Keratinocyte (primary cell): ENCODE results near the gene RNF175. TPM values are rescaled to one million over a fixed set of nuclear protein-coding genes. Genes with fewer than 3 reads are reported as not detected.

Experiments
- DNase-seq: peaks from one replicate; pipeline ENCODE4 v3.0.0-alpha.2; 2011; ENCODE audit warnings: low read depth, missing footprints, low spot score
- FAIRE-seq: peaks from 2 replicates; lab custom pipeline; 2011; peaks lifted over from hg19 to GRCh38; lab: Jason Lieb, UNC
- H2AFZ ChIP-seq: 2 replicates; pipeline ENCODE4 v1.6.0; 2012; ENCODE audit warnings: low read length, control low read depth, inconsistent platforms; ENCODE audit not compliant: control insufficient read depth
- H3K27ac ChIP-seq: 2 replicates; pipeline ENCODE4 v1.5.1; 2011; ENCODE audit warnings: low read length; ENCODE audit not compliant: control insufficient read depth, insufficient read depth
- H3K27me3 ChIP-seq: 3 replicates; pipeline ENCODE4 v1.6.0; 2011; ENCODE audit warnings: low read length; ENCODE audit not compliant: control insufficient read depth, insufficient read depth; ENCODE audit errors: extremely low read depth
- H3K36me3 ChIP-seq, 2 experiments: 2 replicates in 1 of 2; 3 replicates in 1 of 2; pipeline ENCODE4 v1.5.1; 2011; ENCODE audit warnings: low read length in 2 of 2, mild to moderate bottlenecking in 1 of 2; ENCODE audit not compliant: control insufficient read depth in 2 of 2, insufficient read depth in 2 of 2; ENCODE audit errors: extremely low read depth in 1 of 2
- H3K4me1 ChIP-seq: 3 replicates; pipeline ENCODE4 v1.5.1; 2011; ENCODE audit warnings: low read length; ENCODE audit not compliant: control insufficient read depth, insufficient read depth; ENCODE audit errors: extremely low read depth
- H3K4me2 ChIP-seq: 3 replicates; pipeline ENCODE4 v1.6.0; 2011; ENCODE audit warnings: low read depth, low read length; ENCODE audit not compliant: control insufficient read depth, insufficient read depth; ENCODE audit errors: extremely low read depth
- H3K4me3 ChIP-seq, 3 experiments: fragments of 200-600 bp in 1 of 3; sonication (generic) in 1 of 3; 2 replicates in 2 of 3; 3 replicates in 1 of 3; pipeline ENCODE4 v1.5.1; 2011 to 2016; ENCODE audit warnings: low read length in 3 of 3, mild to moderate bottlenecking in 3 of 3, control low read depth in 2 of 3, inconsistent platforms in 1 of 3, low read depth in 1 of 3, mixed read lengths in 1 of 3, mixed run types in 1 of 3, moderate library complexity in 1 of 3; ENCODE audit not compliant: control insufficient read depth in 2 of 3, insufficient read depth in 2 of 3; ENCODE audit errors: extremely low read depth in 1 of 3
- H3K79me2 ChIP-seq: 2 replicates; pipeline ENCODE4 v1.6.0; 2012; ENCODE audit warnings: low read length; ENCODE audit not compliant: control insufficient read depth, insufficient read depth
- H3K9ac ChIP-seq: 3 replicates; pipeline ENCODE4 v1.6.0; 2011; ENCODE audit warnings: low read length; ENCODE audit not compliant: control insufficient read depth, insufficient read depth; ENCODE audit errors: extremely low read depth
- H3K9me1 ChIP-seq: 3 replicates; pipeline ENCODE4 v1.6.0; 2011; ENCODE audit warnings: low read length; ENCODE audit not compliant: control insufficient read depth, insufficient read depth; ENCODE audit errors: extremely low read depth
- H3K9me3 ChIP-seq: 2 replicates; pipeline ENCODE4 v1.5.1; 2012; ENCODE audit warnings: low read depth, low read length; ENCODE audit not compliant: control insufficient read depth
- H4K20me1 ChIP-seq: 3 replicates; pipeline ENCODE4 v1.6.0; 2011; ENCODE audit warnings: low read length; ENCODE audit not compliant: control insufficient read depth, insufficient read depth; ENCODE audit errors: extremely low read depth
- EZH2 ChIP-seq: IDR thresholded peaks from one replicate; pipeline ENCODE4 v1.6.1; 2012; ENCODE audit warnings: inconsistent platforms, mild to moderate bottlenecking, low read length, moderate library complexity
- dilution Hi-C: fragments of 300-500 bp; cut with MboI; formaldehyde crosslinking; loops from one replicate; pipeline ENCODE4 v1.7.0; 2020; ENCODE audit warnings: low sequenced_read_pairs; ENCODE audit not compliant: extremely low pct_ligation_motif_present
- polyA plus RNA-seq, 5 experiments: library from polyadenylated mRNA; depleted of rRNA in 3 of 5; stranded (reverse) in 3 of 5; stranded (forward) in 1 of 5; unstranded in 1 of 5; fragments of >200 nt; gene quantifications; 1 replicate in 1 of 5; 2 replicates in 3 of 5; 3 replicates in 1 of 5; pipeline versions ENCODE4 v1.2.1 to v1.2.3, GENCODE V29; 2011 to 2012; ENCODE audit warnings: missing spikeins in 2 of 5, low read depth in 1 of 5, low replicate concordance in 1 of 5
- TF ChIP-seq, protein P1 (sequence below), 3 experiments: IDR thresholded peaks in 1 of 3; conservative IDR thresholded peaks in 1 of 3; optimal IDR thresholded peaks in 1 of 3; 2 replicates in 2 of 3; 3 replicates in 1 of 3; pipeline versions ENCODE3 to v1.5.1; 2011; ENCODE audit warnings: low read length in 3 of 3, mild to moderate bottlenecking in 3 of 3, moderate library complexity in 2 of 3, control low read depth in 1 of 3, inconsistent platforms in 1 of 3; ENCODE audit not compliant: insufficient read depth in 2 of 3; ENCODE audit errors: extremely low read depth in 1 of 3

The RNF175 gene
- polyA plus RNA-seq, 1 donor (not counting 4 experiments of a cell fraction or from before 2014, with no cell fraction given) = not detected

DNA sequence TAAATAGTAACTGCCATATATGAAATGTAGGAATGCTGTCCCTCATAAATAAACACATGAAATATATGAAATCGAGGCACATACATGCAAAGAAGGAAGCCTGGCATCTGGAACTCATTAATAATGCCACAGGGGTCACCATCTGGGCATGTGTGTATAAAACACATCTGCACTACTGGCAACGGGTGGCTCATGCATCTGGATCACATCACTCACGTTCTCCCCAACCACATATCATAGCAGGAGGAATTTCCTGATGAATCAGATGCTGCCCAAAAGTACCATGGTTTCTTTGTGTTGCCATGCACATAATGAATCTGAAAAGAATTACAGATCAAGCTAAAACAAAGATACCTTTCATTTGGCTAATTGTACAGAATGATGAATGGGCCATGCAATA, 28.6 kb downstream of the RNF175 start:
- peak overlapping the region; percentile 68 for H3K27ac ChIP-seq
- H3K27me3 ChIP-seq = no peaks in the 10 kb centered on the region
- peak; percentile 95 for FAIRE-seq
- DNase-seq = no peak
- H2AFZ ChIP-seq = no peak overlapping the region
- dilution Hi-C loops = no loop called here
- no peaks in the 10 kb centered on the region for H3K9me1 ChIP-seq
- H3K79me2 ChIP-seq = no peaks in the 10 kb centered on the region
- no peaks in the 10 kb centered on the region for H3K9me3 ChIP-seq
- no peaks in the 10 kb centered on the region for H3K36me3 ChIP-seq
- no peaks in the 10 kb centered on the region for H4K20me1 ChIP-seq
- H3K9ac ChIP-seq = peak overlapping the region; percentile 26
- TF ChIP-seq, protein P1, sequence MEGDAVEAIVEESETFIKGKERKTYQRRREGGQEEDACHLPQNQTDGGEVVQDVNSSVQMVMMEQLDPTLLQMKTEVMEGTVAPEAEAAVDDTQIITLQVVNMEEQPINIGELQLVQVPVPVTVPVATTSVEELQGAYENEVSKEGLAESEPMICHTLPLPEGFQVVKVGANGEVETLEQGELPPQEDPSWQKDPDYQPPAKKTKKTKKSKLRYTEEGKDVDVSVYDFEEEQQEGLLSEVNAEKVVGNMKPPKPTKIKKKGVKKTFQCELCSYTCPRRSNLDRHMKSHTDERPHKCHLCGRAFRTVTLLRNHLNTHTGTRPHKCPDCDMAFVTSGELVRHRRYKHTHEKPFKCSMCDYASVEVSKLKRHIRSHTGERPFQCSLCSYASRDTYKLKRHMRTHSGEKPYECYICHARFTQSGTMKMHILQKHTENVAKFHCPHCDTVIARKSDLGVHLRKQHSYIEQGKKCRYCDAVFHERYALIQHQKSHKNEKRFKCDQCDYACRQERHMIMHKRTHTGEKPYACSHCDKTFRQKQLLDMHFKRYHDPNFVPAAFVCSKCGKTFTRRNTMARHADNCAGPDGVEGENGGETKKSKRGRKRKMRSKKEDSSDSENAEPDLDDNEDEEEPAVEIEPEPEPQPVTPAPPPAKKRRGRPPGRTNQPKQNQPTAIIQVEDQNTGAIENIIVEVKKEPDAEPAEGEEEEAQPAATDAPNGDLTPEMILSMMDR (optimal IDR thresholded peaks at IDR 0.05 in 1 of 3, IDR thresholded peaks at IDR 0.05 in 1 of 3, conservative IDR thresholded peaks at IDR 0.05 in 1 of 3; ENCODE audit: extremely low read depth in 1 of 3, insufficient read depth in 2 of 3, low read length in 3 of 3) = no peak
- TF ChIP-seq EZH2 = no peak
- peak overlapping the region; percentile 33 for H3K4me2 ChIP-seq
- no peak overlapping the region for H3K4me3 ChIP-seq
- peaks cover 7% of the 10 kb centered on the region for H3K4me1 ChIP-seq

DNA sequence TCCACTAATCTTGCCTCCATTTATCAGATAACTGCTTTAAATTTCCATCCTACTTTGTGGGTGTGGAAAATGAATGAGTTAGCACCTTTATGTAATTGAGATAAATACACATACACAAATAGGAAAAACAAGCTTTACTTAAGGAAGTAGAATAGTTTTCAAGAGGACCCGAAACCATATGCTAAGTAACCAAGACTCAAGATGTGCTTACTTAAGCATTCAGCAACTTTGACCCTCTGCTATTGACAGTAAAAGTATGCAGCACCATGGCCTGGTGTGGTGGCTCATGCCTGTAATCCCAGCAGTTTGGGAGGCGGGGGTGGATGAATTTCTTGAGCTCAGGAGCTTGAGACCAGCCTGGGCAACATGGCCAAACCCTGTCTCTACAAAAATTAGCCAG, 29.9 kb downstream of the RNF175 start:
- dilution Hi-C loops = no loop called here
- H3K36me3 ChIP-seq = no peaks in the 10 kb centered on the region
- H2AFZ ChIP-seq = no peak overlapping the region
- no peak overlapping the region for H3K4me2 ChIP-seq
- H3K27me3 ChIP-seq = no peaks in the 10 kb centered on the region
- no peaks in the 10 kb centered on the region for H3K79me2 ChIP-seq
- H3K9me3 ChIP-seq = no peaks in the 10 kb centered on the region
- H3K9me1 ChIP-seq = no peaks in the 10 kb centered on the region
- no peak for DNase-seq
- FAIRE-seq = no peak
- TF ChIP-seq, protein P1 (optimal IDR thresholded peaks at IDR 0.05 in 1 of 3, IDR thresholded peaks at IDR 0.05 in 1 of 3, conservative IDR thresholded peaks at IDR 0.05 in 1 of 3; ENCODE audit: extremely low read depth in 1 of 3, insufficient read depth in 2 of 3, low read length in 3 of 3) = no peak
- TF ChIP-seq EZH2 = no peak
- H3K4me1 ChIP-seq = peaks cover 7% of the 10 kb centered on the region
- no peak overlapping the region for H3K9ac ChIP-seq
- H4K20me1 ChIP-seq = no peaks in the 10 kb centered on the region
- H3K4me3 ChIP-seq = no peak overlapping the region
- H3K27ac ChIP-seq = no peak overlapping the region
